Left colon (tissue), 2 donors: Measurements from ENCODE around the gene ZNF492. TPM values are rescaled to one million over a fixed set of nuclear protein-coding genes. Genes with fewer than 3 reads are reported as not detected.
"Not testable (repeated sequence)": the region's sequence is repeated elsewhere in the genome, so short reads cannot be mapped to it uniquely, and the experiment has no call there.

Experiments
- ATAC-seq: fragments of 200-7000 bp; cut with Tn5 transposase; one replicate; pipeline ENCODE4 v1.9.1; 2020; ENCODE audit warnings: mild to moderate bottlenecking, moderate library complexity
- DNase-seq, 2 donors: peaks; one replicate each; pipeline ENCODE4 v3.0.0-alpha.2; 2020
- intact Hi-C, 2 donors: fragments of 100-400 bp; cut with DNase I in 1 of 2; cut with micrococcal nuclease in 1 of 2; formaldehyde crosslinking; loops; one replicate each; pipeline versions ENCODE4 v1.11.2 to v1.14.0; 2022; cut with DNase I, micrococcal nuclease
- total RNA-seq, 2 donors: library from RNA; stranded (reverse); fragmentation: NEBNext Ultra II Directional; extraction: Animal tissue kit (Norgen Biotek cat#: 25700); gene quantifications; one replicate each; pipeline ENCODE4 v1.2.1, GENCODE V29; 2021
- donor health status: DM: no; HTN: no; CAD: no.
- donor health status: DM: yes; HTN: yes; CAD: no.

The ZNF492 gene
- total RNA-seq, 2 donors from 2014 or later = 0.08 to 0.43 TPM

DNA sequence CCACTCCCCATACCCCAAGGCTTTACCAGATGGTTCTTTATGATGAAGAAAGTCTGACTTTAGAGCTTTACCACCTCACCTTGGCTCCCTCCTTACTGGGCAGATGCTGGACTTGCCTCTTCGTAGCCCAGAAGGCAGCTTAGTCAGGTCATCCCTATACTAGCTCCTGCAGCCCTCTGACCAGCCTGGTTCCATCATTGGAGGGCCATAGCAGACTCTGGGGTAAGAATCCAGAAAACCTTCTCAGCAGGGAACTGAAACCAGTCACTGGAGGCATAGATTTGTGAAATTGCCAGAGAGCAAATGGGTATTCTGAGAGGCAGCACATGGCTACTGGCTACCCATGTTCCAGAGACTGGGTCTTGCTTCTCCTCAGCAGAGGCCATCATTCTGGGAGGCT is 21.8 kb upstream of the ZNF492 start:
- intact Hi-C loops = no loop called here
- DNase-seq (no peak), ATAC-seq (no peak)

- intact Hi-C loops = no loop called here
- DNase-seq (no peak), ATAC-seq (no peak)
These were observed 17.5 kb upstream of the ZNF492 start for GRCh38 chr19:22616659-22617058.

DNA sequence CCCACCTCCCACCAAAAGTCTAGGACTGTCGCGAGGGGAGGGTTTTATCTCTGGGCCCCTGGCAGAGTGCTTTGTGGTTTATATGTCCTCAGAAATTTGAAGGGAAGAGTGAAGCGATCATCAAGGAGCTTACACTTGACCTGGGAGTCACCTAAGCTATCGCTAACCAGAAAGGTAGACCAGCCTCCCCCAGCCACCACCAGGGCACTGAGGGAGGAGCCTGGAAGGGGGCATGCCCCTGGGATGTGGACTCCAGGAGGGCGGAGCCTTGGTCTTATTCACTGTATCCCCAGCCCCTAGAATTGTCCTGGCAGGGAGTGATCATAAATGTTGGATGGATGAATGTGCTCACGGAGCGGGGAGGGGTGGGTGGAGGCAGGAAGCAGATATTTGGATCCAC is 16.9 kb upstream of the ZNF492 start:
- DNase-seq, intact Hi-C loops, ATAC-seq: not testable (repeated sequence)

GRCh38 chr19:22617614-22618320 is 16.4 kb upstream of the ZNF492 start:
- no peak for ATAC-seq
- DNase-seq = no peak
- intact Hi-C loops = no loop called here

- ATAC-seq = no peak
- intact Hi-C loops = no loop called here
- DNase-seq = no peak
These were observed 14.8 kb upstream of the ZNF492 start for GRCh38 chr19:22619371-22619770.

GRCh38 chr19:22619932-22620331 is 14.2 kb upstream of the ZNF492 start:
- ATAC-seq = no peak
- intact Hi-C loops = no loop called here
- no peak for DNase-seq

GRCh38 chr19:22620401-22620800 is 13.7 kb upstream of the ZNF492 start:
- intact Hi-C loops = no loop called here
- no peak for ATAC-seq

DNA sequence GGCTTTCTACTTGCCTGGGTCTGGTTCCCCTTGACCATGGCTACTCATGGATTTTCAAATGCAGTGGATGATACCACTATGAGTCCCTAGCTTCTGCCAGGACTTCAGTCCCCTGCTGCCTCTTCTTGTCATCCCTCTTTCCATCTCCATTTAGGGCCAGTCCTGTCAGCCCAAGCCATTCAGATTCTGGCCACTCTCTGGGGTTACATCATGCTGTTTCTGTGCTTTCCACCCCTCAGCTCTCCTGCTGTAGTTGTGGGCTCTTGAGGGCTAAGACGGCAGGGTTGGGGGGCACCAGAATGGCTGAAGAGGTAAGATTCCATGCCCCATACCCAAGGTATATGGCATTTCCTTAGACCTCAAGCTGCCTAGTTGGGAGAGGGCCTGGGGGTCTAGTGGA is 13.2 kb upstream of the ZNF492 start:
- intact Hi-C loops = no loop called here
- DNase-seq (no peak), ATAC-seq (no peak)

More at GRCh38 chr19:22620401-22620800, 13.7 kb upstream of the ZNF492 start:
- no peak for DNase-seq

- ATAC-seq = no peak
- intact Hi-C loops = no loop called here
- DNase-seq = no peak
These were observed 12.1 kb upstream of the ZNF492 start for GRCh38 chr19:22622020-22622419.

- intact Hi-C loops = no loop called here
- DNase-seq = no peak
- ATAC-seq = no peak
These were observed 11.0 kb upstream of the ZNF492 start for GRCh38 chr19:22622901-22623840.

- DNase-seq (no peak), ATAC-seq (no peak)
These were observed 10.3 kb upstream of the ZNF492 start for GRCh38 chr19:22623841-22624221.

DNA sequence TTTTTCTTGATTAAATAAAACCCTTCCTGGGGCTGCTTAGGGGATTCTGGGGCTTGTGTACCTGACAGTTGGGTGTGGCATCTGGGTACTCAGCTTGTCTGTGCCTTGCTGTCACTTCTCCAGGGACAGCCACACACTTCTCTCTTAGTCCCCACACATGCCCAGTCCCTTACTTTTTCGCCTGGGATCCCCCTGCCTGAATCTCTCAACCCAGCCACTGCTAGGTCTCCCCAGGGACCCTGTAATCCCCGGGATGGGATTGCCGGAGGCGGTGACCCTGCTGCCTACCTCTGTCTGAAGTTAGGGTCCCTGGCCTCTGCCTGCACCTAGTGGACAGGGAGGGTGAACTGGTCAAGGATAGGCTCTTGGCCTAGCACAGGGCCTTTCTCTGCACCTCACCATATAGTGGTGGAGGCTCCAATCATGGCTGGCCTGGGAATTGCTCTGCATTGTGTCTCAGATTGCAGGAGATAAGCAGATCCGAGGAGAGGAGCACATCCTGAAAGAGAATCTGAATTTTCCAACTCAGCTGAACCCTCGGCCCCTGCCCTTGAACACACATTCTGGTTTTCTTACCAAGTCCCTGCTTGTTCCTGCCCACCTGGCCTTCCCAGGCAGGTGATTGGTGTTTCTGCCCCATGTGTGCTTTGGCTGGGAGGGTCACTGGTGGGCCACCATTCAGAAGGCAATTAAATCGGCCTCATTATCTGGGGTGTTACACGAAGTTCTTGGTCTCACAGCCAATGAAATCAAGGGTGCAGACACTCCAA is 8.7 kb upstream of the ZNF492 start:
- no peak for DNase-seq
- intact Hi-C loops = no loop called here
- ATAC-seq = no peak

More at GRCh38 chr19:22623841-22624221, 10.3 kb upstream of the ZNF492 start:
- intact Hi-C loops = no loop called here

DNA sequence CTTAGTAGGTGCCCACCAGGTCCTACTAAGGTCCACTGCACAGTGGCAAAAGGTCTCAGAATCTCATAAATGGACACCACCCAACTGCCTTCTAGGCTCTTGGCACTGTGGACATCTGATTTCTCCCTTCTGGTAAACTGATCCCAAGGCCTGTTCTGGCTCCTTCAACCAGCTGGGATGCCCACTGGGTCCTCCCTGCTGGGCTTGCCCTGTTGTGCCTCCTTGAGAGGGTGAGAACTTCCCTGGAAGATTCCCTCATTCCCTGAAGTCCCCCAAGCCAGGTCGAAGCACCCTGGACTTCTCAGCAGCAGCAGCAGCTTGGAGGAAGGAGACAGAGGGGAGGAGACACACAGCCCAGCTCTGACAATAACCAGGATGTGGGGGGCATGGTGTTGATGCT is 6.6 kb upstream of the ZNF492 start:
- ATAC-seq = no peak
- intact Hi-C loops = no loop called here

GRCh38 chr19:22628401-22628800 is 5.7 kb upstream of the ZNF492 start:
- intact Hi-C loops = no loop called here
- DNase-seq (no peak), ATAC-seq (no peak)

More for the DNA sequence above, 6.6 kb upstream of the ZNF492 start:
- no peak for DNase-seq

DNA sequence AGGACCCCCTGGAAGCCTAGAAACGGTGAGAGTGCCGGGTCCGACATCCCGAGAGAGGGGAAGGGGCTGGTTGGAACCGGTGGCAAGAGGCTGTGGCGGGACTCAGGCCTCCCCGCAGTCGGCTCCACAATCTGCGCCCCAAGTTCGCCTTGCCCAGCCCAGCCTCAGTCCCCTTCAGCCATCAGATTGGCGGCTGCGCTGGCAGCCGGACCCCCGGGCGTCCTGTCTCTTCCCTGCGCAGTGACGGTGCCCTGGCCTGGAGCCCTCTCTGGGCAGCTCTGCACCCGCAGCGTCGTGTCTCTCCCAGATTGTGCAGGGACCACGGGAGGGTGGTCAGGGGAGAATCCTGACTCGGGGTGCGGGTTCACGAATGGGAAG is 315 bp downstream of the ZNF492 start:
- intact Hi-C loops = no loop called here
- DNase-seq = no peak
- ATAC-seq = peak; percentile 29

GRCh38 chr19:22685493-22685892 is 51.4 kb downstream of the ZNF492 start:
- ATAC-seq = not testable (repeated sequence)

DNA sequence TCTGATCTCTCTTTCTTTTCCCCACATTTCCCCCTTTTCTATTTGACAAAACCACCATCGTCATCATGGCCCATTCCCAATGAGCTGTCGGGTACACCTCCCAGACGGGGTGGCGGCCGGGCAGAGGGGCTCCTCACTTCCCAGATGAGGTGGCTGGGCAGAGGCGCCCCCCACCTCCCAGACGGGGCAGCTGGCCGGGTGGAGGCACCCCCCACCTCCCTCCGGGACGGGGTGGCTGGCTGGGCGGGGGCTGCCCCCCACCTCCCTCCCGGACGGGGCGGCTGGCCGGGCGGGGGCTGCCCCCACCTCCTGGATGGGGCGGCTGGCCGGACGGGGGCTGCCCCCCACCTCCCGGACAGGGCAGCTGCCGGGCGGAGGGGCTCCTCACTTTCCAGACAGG is 68.5 kb downstream of the ZNF492 start:
- DNase-seq, ATAC-seq, intact Hi-C loops: not testable (repeated sequence)

More at GRCh38 chr19:22685493-22685892, 51.4 kb downstream of the ZNF492 start:
- DNase-seq, intact Hi-C loops: not testable (repeated sequence)

DNA sequence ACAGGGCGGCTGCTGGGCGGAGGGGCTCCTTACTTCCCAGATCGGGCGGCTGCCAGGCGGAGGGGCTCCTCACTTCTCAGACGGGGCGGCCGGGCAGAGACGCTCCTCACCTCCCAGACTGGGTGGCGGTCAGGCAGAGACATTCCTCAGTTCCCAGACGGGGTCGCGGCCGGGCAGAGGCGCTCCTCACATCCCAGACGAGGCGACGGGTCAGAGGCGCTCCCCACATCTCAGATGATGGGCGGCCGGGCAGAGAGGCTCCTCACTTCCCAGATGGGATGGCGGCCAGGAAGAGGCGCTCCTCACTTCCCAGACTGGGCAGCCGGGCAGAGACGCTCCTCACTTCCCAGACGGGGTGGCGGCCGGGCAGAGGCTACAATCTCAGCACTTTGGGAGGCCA is 69.0 kb downstream of the ZNF492 start:
- intact Hi-C loops, ATAC-seq, DNase-seq: not testable (repeated sequence)

- ATAC-seq (no peak), DNase-seq (no peak)
- intact Hi-C loops = no loop called here
These were observed 74.9 kb downstream of the ZNF492 start for GRCh38 chr19:22708983-22709382.
